Stimulated activated CD4-positive, alpha-beta T cell treated with anti-CD3 and anti-CD28 coated beads, Interleukin-12 subunit alpha, Interleukin-12 subunit beta, amount 100 ng/mL, for 4 hours (primary cell): Measurements from ENCODE around the gene CFAP97.
"Not testable (repeated sequence)": the region's sequence is repeated elsewhere in the genome, so short reads cannot be mapped to it uniquely, and the experiment has no call there.

Experiments used
- DNase-seq: peaks from one replicate; pipeline ENCODE4 v3.0.0-alpha.2; 2020

The CFAP97 gene

DNA sequence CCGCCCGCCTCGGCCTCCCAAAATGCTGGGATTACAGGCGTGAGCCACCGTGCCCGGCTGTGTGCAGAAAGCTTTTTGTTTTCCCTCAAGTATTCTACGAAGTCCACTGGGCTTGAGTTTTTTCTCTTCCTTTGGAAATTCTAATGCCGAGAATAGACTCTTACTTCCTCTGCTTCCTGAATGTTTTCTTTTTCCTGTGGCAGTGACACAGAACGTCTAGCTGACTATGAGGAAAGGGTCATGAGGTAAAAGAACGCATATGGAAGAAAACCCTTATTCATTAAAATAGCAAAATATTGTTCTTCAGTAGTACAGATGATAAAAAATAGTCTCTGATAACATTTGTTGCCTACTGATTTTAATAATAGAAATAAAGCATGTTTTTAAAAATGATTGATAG, 65.6 kb downstream of the CFAP97 start:
- DNase-seq = no peak

- no peak for DNase-seq
Observed at GRCh38 chr4:185137233-185137925, 66.4 kb downstream of the CFAP97 start.

GRCh38 chr4:185134307-185134869, 69.4 kb downstream of the CFAP97 start:
- DNase-seq = no peak

GRCh38 chr4:185128272-185129119, 75.3 kb downstream of the CFAP97 start:
- no peak for DNase-seq

DNA sequence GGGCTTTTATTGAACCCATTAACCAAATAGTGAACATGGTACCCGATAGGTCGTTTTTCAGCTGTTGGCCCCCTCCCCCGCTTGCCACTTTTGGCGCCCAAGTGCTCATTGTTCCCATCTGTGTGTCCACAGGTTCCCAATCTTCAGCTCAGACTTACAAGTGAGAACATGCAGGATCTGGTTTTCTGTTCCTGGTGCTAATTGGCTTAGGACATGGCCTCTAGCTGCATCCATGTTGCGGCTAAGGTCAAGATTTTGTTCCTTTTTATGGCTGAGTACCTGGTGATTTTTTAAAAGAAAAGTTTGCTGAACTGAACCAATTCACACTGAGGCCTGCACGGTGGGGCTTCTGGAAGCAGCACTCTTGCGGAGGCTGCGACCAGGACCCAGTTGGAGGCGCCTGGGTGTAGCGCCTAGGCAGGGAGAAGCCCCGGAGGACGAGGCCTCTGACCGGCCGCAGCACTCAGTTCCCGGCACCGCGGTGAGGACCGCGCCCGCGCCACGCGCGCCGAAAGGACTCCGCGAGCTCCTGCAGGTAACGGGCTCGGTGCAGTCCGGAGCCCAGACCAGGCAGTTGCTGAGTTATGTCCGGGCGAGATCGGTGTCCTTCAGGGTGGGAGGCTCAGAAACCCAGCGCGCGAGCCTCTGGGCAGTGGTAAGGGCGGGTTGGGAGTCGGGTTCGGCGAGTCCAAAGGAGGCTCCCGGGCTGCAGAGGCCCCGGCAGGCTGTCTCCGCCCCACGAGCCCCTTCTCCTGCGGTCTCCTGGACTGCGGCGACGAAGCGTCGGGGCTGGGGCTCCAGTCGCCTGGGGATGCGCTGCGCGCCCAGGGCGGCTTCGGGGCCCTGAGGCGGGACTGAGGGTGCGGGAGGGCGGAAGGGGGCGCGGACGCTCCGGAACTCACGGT, 76.5 kb downstream of the CFAP97 start:
- DNase-seq = no peak

GRCh38 chr4:185124006-185124405, 79.8 kb downstream of the CFAP97 start:
- DNase-seq = no peak

DNA sequence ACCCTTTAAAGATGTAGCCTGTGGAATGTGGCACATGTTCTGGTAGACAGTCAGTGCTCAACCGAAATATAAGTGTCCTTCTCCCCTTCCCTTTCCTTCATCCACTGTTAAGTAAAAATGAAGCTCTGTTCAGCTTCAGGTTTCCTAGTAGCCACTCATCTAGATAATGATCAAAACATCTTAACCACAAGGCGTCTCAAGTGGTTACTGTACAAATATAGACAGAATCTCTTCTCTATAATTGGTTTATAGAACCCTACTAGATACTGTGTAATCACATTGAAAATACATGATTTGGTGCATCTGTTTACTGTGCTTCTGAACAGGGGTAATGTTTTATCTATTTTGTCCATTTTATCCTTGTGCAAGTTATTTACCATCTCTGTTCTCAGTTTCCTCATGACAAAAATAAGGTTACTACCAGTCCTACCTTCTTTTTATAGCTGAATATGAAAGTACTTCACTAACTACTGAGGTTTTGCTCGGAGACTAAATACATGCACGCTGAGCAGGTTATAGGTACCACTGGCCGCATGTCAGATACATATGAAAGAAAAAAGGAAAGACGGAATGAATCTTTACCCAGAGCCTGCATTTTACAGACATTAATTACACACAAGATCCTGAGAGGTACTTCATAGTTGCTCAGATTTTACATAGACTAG, 81.0 kb downstream of the CFAP97 start:
- no peak for DNase-seq

GRCh38 chr4:185120631-185120946, 83.2 kb downstream of the CFAP97 start:
- DNase-seq = no peak

DNA sequence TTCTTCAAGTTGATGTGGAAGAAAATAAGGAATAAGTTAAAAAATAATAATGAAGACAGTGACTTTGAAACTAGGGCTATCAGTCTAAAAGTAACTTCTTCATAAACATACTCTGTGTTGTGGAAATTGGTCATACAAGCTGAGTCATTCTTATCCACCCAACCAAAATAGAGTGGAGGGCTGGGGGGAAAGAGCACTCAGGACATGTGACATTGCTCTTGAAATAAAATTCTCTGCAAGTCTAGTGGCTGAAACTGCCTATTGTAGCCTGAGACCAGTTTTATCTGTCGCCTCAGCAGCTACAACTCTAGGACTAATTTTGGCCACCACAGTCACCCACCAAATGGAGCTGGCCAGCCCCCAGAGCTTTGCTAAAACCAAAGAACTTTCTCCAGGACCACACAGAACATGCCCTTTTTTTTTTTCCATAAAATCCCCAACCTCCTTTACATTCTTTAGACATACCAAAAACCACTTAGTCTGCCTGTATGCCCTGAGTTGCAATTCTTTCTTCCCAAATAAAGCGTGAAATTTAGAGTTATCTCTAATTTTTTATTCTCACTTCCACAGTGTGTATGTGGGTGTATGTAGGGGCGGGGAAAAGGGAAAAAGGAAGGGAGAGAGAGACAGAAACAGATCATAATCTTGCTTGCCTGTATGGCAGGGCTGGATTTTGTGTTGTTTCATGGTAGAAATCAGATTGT, 83.7 kb downstream of the CFAP97 start:
- DNase-seq = no peak

GRCh38 chr4:185119467-185119866, 84.3 kb downstream of the CFAP97 start:
- DNase-seq = not testable (repeated sequence)

DNA sequence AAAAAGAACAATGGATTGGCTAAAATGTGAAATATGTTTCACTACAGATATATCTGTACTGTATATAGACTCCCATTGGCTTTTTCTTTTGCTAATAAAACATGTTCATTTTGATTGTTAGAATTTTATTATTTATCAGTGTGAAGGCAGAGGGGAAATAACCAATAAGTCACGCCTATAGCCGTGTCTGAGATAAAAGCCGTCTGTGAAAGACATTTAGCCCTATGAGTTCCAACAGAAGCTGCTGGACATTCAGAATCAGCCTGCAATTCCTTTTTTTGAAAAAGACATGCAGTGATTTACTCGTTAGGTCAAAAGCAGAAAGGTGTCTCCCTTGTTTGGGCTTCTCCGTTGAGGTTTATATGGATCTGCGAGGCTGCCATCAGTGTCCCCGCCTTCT, 84.9 kb downstream of the CFAP97 start:
- DNase-seq = no peak

DNA sequence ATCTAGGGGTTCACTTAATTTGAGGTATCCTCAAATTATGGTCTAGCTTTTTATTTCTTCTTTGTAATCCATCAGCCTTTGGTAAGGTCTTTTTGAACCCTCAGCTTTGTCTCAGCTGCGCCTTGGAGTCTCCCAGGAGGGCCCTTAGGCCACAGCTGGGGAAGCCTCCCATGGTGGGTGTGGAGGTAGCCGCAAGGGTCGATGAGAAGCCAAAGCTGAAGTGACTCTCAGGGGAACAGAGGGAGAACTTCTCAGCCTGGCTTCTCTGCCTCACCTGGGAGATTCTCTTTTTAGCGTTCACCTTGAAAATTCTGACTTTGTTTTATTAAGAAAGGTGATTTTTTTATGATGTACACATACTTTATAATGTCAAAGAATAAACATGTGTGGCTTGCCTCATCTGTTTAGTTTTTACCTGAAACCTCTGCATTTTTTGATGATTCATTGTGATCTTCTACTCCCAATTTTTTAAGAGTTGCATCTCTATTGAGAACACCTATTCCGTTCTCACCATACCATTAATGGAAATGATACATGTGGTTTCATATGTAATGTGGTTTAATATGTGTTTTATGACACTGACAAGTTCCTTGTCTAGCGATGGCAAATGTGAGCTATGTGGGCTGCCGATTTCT, 86.4 kb downstream of the CFAP97 start:
- no peak for DNase-seq

DNA sequence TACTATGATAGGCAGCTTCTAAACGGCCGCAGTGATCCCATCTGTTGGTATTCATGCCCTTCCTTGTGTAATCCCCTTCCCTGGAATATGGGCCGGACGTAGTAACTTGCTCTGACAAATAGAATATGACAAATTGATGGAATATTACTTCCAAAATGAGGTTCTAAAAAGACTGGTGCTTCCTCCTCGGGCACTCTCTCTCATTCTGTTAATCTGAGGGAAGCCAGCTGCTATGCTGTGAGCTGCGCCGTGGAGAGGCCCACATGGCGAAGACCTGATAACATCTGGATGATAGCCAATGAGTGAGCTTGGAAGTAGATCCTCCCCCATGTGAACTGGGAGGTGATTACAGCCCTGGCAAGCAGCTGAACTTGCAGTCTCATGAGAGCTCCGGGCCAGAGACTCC, 88.0 kb downstream of the CFAP97 start:
- DNase-seq = no peak

- DNase-seq = no peak
Observed at GRCh38 chr4:185113340-185113739, 90.5 kb downstream of the CFAP97 start.

DNA sequence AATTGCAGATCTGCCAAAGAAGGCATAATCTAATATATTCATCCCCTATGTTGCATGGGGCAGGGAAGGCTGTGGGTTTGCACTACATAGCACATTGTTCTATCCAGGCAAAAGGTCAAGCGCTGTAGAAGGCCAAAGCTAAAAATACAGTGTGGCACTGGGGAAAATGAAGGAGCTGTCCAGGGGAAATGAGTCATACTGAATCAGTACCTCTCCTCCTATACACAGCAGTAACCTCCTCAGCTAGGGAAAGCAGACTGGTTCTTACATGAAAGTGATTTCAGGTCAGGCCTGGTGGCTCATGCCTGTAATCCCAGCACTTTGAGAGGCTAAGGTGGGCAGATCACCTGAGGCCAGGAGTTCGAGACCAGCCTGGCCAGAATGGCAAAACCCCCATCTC, 91.7 kb downstream of the CFAP97 start:
- DNase-seq = no peak

DNA sequence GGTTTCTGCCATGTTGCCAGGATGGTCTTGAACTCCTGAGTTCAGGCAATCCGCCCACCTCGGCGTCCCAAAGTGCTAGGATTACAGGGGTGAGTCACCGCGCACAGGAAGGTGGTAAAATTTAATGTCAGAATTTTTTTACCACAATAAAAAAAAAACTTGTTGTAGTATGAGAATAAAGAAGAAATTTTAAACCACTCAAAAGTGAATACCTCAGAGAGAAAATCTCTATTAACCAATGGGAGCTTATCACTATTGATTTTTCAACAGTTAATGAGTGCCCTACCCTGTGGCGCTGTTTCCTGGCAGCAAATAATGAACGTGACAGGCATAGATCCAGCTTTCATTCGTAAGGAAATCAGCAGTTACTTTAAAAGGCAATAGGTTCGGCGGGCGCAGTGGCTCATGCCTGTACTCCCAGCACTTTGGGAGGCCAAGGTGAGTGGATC, 93.4 kb downstream of the CFAP97 start:
- DNase-seq = no peak

DNA sequence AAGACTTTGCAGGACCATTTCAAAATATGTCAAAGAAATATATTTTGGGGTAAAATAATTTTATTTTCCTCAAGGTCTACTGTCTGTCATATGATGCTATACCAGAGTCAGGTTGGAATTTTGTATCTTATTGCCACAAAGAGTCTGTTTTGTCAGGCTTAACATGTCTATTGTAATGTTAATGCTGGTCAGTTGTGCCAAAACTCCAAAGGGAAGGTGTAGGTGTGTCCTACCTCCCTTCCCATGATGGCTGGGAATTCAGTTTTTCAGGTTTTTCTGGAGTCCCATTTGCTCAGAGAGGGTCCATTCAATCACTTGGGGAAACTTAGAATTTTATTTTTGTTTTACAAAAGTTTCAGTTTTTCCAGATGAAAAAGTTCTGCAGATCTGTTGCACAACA, 94.1 kb downstream of the CFAP97 start:
- DNase-seq = no peak
